ENCODE measurements around the gene TRPM1.

The TRPM1 gene

DNA sequence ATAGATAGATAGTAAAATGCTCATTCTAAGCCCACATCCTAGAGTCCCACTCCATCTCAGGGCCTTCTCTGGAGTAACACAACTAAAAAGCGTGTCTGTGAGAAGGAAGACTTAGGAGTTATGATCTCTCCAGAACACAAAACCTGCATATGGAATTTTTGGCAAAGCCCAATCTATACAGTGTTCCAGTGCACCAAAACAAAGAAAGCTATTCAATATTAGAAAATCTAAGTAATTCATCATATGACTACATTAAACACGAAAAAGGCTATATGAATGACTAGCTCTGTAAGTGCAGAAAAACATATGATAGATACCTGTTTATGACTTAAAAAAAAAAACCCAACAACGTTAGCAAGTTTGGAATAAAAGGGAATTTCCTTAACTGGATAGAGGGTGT lies 137.8 kb downstream of the TRPM1 start (continued):
- TF ChIP-seq ZBTB1 (tag by site-specific recombination; IDR thresholded peaks at IDR 0.05) (no peak), GLIS1 (tag by site-specific recombination; IDR thresholded peaks at IDR 0.05) (no peak)

DNA sequence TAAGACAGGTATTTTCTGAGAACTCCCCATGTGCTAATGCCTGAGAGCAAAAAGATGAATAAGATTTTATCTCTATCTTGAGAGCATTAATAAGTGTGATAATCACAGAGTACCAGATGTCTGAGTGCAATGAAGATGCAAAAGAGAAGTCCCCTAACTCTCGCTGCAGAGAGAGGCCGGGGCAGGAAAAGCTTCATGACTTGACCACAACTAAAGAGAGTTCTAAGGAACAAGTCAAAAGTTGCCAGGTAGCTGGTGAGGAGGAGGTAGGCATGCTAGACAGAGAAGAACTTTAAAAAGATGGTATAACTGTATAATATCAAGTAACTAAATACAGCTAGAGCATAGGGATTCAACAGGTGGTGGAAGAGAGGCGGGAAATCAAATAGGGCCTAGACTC lies 138.9 kb downstream of the TRPM1 start:
- POLR2A ChIA-PET: no interaction called here
- Histone ChIP-seq H3K27ac (ENCODE audit: extremely low read depth, low read depth, low read length) (no peak overlapping the region), H3K9me3 (ENCODE audit: control insufficient read depth, insufficient read depth, low read depth, low read length) (no peaks in the 10 kb centered on the region), H3K4me3 (ENCODE audit: low read depth, low read length) (no peak overlapping the region), H3K4me1 (ENCODE audit: control insufficient read depth, insufficient read depth, low read length) (no peaks in the 10 kb centered on the region), H3K36me3 (ENCODE audit: control insufficient read depth in 2 of 2, insufficient read depth in 1 of 2, low read length in 2 of 2) (peaks cover 0 to 24% of the 10 kb centered on the region in 2 experiments; a peak in 2 of 3 replicates)
- CTCF ChIA-PET: no interaction called here
- no peak for TF ChIP-seq ZNF791 (tag by site-specific recombination; IDR thresholded peaks at IDR 0.05)
- no peak for TF ChIP-seq ZNF658 (tag by site-specific recombination; IDR thresholded peaks at IDR 0.05)
- TF ChIP-seq ZNF350 (tag by site-specific recombination; IDR thresholded peaks at IDR 0.05): no peak
- peak; percentile 60 for TF ChIP-seq SCRT2 (tag by site-specific recombination; IDR thresholded peaks at IDR 0.05)
- no peak for TF ChIP-seq ZNF558 (tag by site-specific recombination; IDR thresholded peaks at IDR 0.05)
- TF ChIP-seq ZNF26 (tag by site-specific recombination; IDR thresholded peaks at IDR 0.05): no peak

GRCh38 chr15:30962079-30962478 lies 139.4 kb downstream of the TRPM1 start:
- POLR2A ChIA-PET: no interaction called here
- peaks cover 0 to 25% of the 10 kb centered on the region in 2 experiments; a peak in 2 of 3 replicates for H3K36me3 ChIP-seq (ENCODE audit: control insufficient read depth in 2 of 2, insufficient read depth in 1 of 2, low read length in 2 of 2)

More at GRCh38 chr15:30962079-30962478, 139.4 kb downstream of the TRPM1 start:
- TF ChIP-seq BCL6B (tag by site-specific recombination; IDR thresholded peaks at IDR 0.05) (peak; percentile 48; the same call in 1 of the 2 replicates), REPIN1 (tag by site-specific recombination; IDR thresholded peaks at IDR 0.05; ENCODE audit: low read depth) (no peak), ZIC2 (tag by site-specific recombination; IDR thresholded peaks at IDR 0.05) (no peak), KLF17 (tag by site-specific recombination; IDR thresholded peaks at IDR 0.05) (no peak), PRDM10 (tag by site-specific recombination; IDR thresholded peaks at IDR 0.05) (peak; percentile 42; the same call in 1 of the 2 replicates)
- TF ChIP-seq, protein P1, sequence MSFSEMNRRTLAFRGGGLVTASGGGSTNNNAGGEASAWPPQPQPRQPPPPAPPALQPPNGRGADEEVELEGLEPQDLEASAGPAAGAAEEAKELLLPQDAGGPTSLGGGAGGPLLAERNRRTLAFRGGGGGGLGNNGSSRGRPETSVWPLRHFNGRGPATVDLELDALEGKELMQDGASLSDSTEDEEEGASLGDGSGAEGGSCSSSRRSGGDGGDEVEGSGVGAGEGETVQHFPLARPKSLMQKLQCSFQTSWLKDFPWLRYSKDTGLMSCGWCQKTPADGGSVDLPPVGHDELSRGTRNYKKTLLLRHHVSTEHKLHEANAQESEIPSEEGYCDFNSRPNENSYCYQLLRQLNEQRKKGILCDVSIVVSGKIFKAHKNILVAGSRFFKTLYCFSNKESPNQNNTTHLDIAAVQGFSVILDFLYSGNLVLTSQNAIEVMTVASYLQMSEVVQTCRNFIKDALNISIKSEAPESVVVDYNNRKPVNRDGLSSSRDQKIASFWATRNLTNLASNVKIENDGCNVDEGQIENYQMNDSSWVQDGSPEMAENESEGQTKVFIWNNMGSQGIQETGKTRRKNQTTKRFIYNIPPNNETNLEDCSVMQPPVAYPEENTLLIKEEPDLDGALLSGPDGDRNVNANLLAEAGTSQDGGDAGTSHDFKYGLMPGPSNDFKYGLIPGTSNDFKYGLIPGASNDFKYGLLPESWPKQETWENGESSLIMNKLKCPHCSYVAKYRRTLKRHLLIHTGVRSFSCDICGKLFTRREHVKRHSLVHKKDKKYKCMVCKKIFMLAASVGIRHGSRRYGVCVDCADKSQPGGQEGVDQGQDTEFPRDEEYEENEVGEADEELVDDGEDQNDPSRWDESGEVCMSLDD (tag by site-specific recombination; IDR thresholded peaks at IDR 0.05): no peak
- Histone ChIP-seq H3K9me3 (ENCODE audit: control insufficient read depth, insufficient read depth, low read depth, low read length) (no peaks in the 10 kb centered on the region), H3K4me3 (ENCODE audit: low read depth, low read length) (no peak overlapping the region), H3K4me1 (ENCODE audit: control insufficient read depth, insufficient read depth, low read length) (no peaks in the 10 kb centered on the region), H3K27ac (ENCODE audit: extremely low read depth, low read depth, low read length) (no peak overlapping the region)
- CTCF ChIA-PET: no interaction called here
